Measurements from ENCODE around the gene SLC2A2.

Gene SLC2A2

DNA sequence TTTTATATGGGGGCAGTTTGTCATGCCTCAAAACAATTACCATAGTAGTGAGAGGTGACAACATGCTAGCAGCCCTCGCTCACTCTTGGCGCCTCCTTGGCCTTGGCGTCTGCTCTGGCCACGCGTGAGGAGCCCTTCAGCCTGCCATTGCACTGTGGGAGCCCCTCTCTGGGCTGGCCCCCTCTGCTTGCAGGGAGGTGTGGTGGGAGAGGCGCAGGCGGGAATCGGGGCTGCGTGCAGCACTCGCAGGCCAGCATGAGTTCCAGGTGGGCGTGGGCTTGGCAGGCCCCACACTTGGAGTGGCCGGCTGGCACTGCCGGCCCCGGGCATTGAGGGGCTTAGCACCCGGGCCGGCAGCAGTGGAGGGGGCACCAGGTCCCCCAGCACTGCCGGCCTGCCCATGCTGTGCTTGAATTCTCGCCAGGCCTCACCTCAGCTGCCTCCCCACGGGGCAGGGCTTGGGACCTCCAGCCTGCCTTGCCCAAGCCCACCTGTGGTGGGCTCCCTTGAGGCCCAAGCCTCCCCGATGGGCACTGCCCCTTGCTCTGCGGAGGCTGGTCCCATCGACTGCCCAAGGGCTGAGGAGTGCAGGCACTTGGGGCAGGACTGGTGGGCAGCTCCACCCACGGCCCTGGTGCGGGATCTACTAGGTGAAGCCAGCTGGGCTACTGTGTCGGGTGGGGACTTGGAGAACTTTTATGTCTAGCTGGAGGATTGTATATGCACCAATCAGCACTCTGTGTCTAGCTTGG is 79.3 kb downstream of the SLC2A2 start:
- FAIRE-seq (no peak), DNase-seq (ENCODE audit: extremely low spot score, insufficient read length, low read depth) (no peak)
